ENCODE data around the gene ITGB8.

- TF ChIP-seq CTCF (IDR thresholded peaks at IDR 0.05 in 4 of 5, conservative IDR thresholded peaks at IDR 0.05 in 1 of 5) (no peak), POLR2A (IDR thresholded peaks at IDR 0.05) (no peak)
Measured at GRCh38 chr7:20449176-20449575, 118.5 kb downstream of the ITGB8 start.

Measured in gastrocnemius medialis (tissue), 4 donors.